OCI-LY1 (cell line): ENCODE data around the gene KCNC4.

Source experiments
- H2AFZ ChIP-seq: fragments of 200-600 bp; sonication (generic), shearing (Covaris generic); 2 replicates; pipeline ENCODE4 v1.6.0; 2014; ENCODE audit warnings: antibody characterized with exemption, mild to moderate bottlenecking, low read length
- H3F3A ChIP-seq: fragments of 200-600 bp; sonication (generic), shearing (Covaris generic); 2 replicates; pipeline ENCODE4 v1.6.0; 2014; ENCODE audit warnings: mild to moderate bottlenecking, antibody characterized with exemption, low read length, moderate library complexity; ENCODE audit not compliant: insufficient read depth
- H3K27ac ChIP-seq: fragments of 200-600 bp; sonication (generic); 2 replicates; pipeline ENCODE4 v1.5.1; 2014; ENCODE audit warnings: low read length, mixed run types, mild to moderate bottlenecking, low read depth; ENCODE audit not compliant: poor library complexity, severe bottlenecking
- H3K27me3 ChIP-seq: fragments of 200-600 bp; sonication (generic); 2 replicates; pipeline ENCODE4 v1.6.0; 2014; ENCODE audit warnings: antibody characterized with exemption, mild to moderate bottlenecking, low read length, moderate library complexity; ENCODE audit not compliant: insufficient read depth
- H3K36me3 ChIP-seq: fragments of 200-600 bp; sonication (generic); 2 replicates; pipeline ENCODE4 v1.6.1; 2014; ENCODE audit warnings: mild to moderate bottlenecking, antibody characterized with exemption, low read length, moderate library complexity, mixed read lengths; ENCODE audit not compliant: insufficient read depth
- H3K4me1 ChIP-seq: fragments of 200-600 bp; sonication (generic); 2 replicates; pipeline ENCODE4 v1.5.1; 2014; ENCODE audit warnings: mild to moderate bottlenecking, low read length, moderate library complexity; ENCODE audit not compliant: insufficient read depth, severe bottlenecking
- H3K4me2 ChIP-seq: fragments of 200-600 bp; sonication (generic), shearing (Covaris generic); 2 replicates; pipeline ENCODE4 v1.6.1; 2014; ENCODE audit warnings: low read length
- H3K4me3 ChIP-seq: fragments of 200-600 bp; sonication (generic); 2 replicates; pipeline ENCODE4 v1.5.1; 2014; ENCODE audit warnings: low read length, low read depth, mild to moderate bottlenecking, mixed read lengths; ENCODE audit not compliant: poor library complexity, severe bottlenecking
- H3K79me2 ChIP-seq: fragments of 200-600 bp; shearing (Covaris generic); 2 replicates; pipeline ENCODE4 v1.6.1; 2016; ENCODE audit warnings: mixed run types, low read length, mixed read lengths; ENCODE audit not compliant: insufficient read depth
- H3K9ac ChIP-seq: fragments of 200-600 bp; sonication (generic), shearing (Covaris generic); 2 replicates; pipeline ENCODE4 v1.6.1; 2014; ENCODE audit warnings: mild to moderate bottlenecking, low read length, mixed read lengths
- H3K9me2 ChIP-seq: fragments of 200-600 bp; sonication (generic), shearing (Covaris generic); 2 replicates; pipeline ENCODE4 v1.6.1; 2014; ENCODE audit warnings: low read depth, mild to moderate bottlenecking, low read length, mixed read lengths
- H3K9me3 ChIP-seq: fragments of 200-600 bp; shearing (Covaris generic); 2 replicates; pipeline ENCODE4 v1.6.1; 2014; ENCODE audit warnings: low read length, mixed read lengths
- H4K20me1 ChIP-seq: fragments of 200-600 bp; sonication (generic), shearing (Covaris generic); 2 replicates; pipeline ENCODE4 v1.6.0; 2016; ENCODE audit warnings: mild to moderate bottlenecking, low read length; ENCODE audit not compliant: insufficient read depth
- EZH2 ChIP-seq: fragments of 200-600 bp; sonication (generic), shearing (Covaris generic); IDR thresholded peaks from 2 replicates; pipeline ENCODE4 v1.8.0; 2017; ENCODE audit warnings: borderline replicate concordance, mixed run types, mild to moderate bottlenecking, antibody characterized with exemption, low read length, moderate library complexity, mixed read lengths
- TF ChIP-seq, protein P1 (sequence below): fragments of 200-600 bp; sonication (generic), shearing (Covaris generic); IDR thresholded peaks from 2 replicates; pipeline ENCODE4 v1.5.1; 2017; ENCODE audit warnings: mild to moderate bottlenecking, antibody characterized with exemption, low read length, moderate library complexity, mixed read lengths

The KCNC4 gene

DNA sequence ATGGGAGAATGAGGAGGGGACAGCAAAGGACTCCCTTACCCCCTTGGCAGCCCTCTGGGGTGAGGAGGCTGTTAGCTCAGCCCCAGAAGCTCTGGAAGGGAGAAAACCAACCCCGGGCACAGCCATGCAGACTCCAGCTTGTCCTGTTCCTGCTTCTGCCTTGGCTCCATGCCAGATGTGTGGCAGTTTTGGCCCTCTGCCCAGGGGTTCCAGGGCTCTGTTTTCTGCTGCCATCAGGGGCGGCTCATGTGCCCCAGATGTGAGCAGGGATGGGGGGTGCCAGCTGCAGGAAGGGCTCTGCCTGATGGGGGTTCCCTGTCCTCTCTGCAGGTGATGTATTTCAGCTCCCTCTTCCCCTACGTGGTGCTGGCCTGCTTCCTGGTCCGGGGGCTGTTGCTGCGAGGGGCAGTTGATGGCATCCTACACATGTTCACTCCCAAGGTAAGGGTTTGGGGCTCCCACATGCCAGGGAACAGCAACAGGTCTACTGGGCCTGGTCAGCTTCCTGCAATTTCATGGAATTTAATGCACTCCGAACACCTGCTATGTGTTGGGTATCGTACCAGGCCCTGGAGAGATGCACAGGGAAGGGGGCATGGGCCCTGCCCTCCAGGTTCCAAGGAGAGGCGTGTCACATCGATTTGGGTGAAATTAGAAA lies 33.7 kb upstream of the KCNC4 start:
- no peaks in the 10 kb centered on the region for H3K36me3 ChIP-seq
- no peak overlapping the region for H2AFZ ChIP-seq
- H3K4me3 ChIP-seq = no peak overlapping the region
- no peak overlapping the region for H3K9ac ChIP-seq
- H4K20me1 ChIP-seq = no peaks in the 10 kb centered on the region
- TF ChIP-seq, protein P1, sequence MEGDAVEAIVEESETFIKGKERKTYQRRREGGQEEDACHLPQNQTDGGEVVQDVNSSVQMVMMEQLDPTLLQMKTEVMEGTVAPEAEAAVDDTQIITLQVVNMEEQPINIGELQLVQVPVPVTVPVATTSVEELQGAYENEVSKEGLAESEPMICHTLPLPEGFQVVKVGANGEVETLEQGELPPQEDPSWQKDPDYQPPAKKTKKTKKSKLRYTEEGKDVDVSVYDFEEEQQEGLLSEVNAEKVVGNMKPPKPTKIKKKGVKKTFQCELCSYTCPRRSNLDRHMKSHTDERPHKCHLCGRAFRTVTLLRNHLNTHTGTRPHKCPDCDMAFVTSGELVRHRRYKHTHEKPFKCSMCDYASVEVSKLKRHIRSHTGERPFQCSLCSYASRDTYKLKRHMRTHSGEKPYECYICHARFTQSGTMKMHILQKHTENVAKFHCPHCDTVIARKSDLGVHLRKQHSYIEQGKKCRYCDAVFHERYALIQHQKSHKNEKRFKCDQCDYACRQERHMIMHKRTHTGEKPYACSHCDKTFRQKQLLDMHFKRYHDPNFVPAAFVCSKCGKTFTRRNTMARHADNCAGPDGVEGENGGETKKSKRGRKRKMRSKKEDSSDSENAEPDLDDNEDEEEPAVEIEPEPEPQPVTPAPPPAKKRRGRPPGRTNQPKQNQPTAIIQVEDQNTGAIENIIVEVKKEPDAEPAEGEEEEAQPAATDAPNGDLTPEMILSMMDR = no peak
- TF ChIP-seq EZH2 = no peak
- no peak overlapping the region for H3K27ac ChIP-seq
- no peaks in the 10 kb centered on the region for H3K9me2 ChIP-seq
- H3K79me2 ChIP-seq = no peaks in the 10 kb centered on the region
- no peaks in the 10 kb centered on the region for H3K27me3 ChIP-seq
- H3F3A ChIP-seq = no peaks in the 10 kb centered on the region
- H3K4me1 ChIP-seq = no peaks in the 10 kb centered on the region
- H3K4me2 ChIP-seq = no peak overlapping the region
- no peaks in the 10 kb centered on the region for H3K9me3 ChIP-seq

GRCh38 chr1:110177775-110178174 lies 32.3 kb upstream of the KCNC4 start:
- Histone ChIP-seq H3F3A (no peaks in the 10 kb centered on the region), H2AFZ (no peak overlapping the region), H3K4me2 (no peak overlapping the region), H3K4me3 (no peak overlapping the region), H3K9me2 (no peaks in the 10 kb centered on the region), H3K9me3 (no peaks in the 10 kb centered on the region), H3K36me3 (no peaks in the 10 kb centered on the region), H3K27ac (no peak overlapping the region), H3K27me3 (no peaks in the 10 kb centered on the region), H3K4me1 (no peaks in the 10 kb centered on the region), H3K79me2 (no peaks in the 10 kb centered on the region), H3K9ac (no peak overlapping the region), H4K20me1 (no peaks in the 10 kb centered on the region)
- TF ChIP-seq, protein P1 = no peak
- TF ChIP-seq EZH2 = no peak

DNA sequence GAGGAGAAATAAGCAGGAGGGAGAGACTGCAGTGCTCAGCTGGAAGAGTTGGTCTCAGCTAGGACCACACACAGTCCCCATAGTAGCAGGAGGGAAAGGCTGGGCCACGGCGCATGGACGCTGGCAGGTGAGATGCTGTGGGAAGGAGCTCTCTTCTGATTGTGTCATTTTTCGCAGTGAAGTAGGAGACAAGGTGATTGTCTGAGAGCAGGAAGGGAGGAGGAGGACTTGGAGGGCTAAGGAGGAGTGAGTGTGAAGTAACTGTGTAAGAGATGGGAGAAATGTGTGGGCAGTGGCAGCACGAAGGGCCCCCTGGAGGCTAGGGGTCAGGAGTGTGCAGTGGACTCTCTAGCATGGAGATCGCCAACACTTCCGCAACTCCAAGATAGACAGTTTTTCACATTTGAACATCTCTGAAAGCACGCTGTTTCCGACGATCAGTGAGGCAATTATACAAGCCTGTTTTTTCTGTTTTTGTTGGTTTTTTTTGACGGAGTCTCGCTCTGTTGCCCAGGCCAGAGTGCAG lies 26.4 kb upstream of the KCNC4 start:
- Histone ChIP-seq H3K9me2 (no peaks in the 10 kb centered on the region), H3K9ac (no peak overlapping the region), H4K20me1 (no peaks in the 10 kb centered on the region), H3K79me2 (no peaks in the 10 kb centered on the region), H3K9me3 (no peaks in the 10 kb centered on the region), H3K4me3 (no peak overlapping the region), H3K4me1 (no peaks in the 10 kb centered on the region), H3K27ac (no peak overlapping the region), H3K4me2 (no peak overlapping the region), H3K27me3 (no peaks in the 10 kb centered on the region), H3K36me3 (no peaks in the 10 kb centered on the region), H2AFZ (no peak overlapping the region), H3F3A (no peaks in the 10 kb centered on the region)
- no peak for TF ChIP-seq EZH2
- TF ChIP-seq, protein P1 = no peak
